ENCODE results near the gene SZT2.

SZT2 gene

DNA sequence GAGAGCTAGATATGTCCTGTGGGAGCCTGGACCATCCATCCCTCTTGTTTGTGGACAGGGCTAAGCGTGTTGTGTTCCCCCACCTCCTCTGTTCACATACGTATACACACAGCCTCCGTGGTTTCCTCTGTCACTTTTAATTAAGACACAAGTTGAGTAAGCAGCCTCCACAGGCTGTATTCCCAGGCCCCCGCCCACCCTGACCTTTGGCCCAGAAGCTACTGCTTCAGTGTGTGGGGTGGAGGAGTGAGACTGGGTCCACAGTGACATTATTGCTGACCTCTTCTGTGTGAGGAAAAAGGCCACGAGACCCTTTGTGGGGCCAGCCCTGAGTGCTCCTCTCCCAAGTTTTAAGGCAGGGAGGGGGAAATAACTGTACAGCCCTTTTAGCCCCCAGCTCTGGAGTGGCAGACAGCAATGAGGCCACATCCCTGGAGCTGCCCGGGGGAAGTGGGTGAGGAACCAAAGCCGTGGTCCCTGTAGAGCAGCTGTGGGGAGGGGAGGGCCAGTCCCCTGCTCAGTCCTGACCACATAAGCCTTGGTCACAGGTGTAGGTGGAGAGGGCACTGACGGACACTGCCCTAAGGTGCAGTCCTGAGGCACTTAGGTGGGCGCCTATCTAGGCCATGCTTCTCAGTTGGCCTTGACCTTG is 26.3 kb upstream of the SZT2 start:
- H3K27ac ChIP-seq: no peak overlapping the region
- TF ChIP-seq, protein P1, sequence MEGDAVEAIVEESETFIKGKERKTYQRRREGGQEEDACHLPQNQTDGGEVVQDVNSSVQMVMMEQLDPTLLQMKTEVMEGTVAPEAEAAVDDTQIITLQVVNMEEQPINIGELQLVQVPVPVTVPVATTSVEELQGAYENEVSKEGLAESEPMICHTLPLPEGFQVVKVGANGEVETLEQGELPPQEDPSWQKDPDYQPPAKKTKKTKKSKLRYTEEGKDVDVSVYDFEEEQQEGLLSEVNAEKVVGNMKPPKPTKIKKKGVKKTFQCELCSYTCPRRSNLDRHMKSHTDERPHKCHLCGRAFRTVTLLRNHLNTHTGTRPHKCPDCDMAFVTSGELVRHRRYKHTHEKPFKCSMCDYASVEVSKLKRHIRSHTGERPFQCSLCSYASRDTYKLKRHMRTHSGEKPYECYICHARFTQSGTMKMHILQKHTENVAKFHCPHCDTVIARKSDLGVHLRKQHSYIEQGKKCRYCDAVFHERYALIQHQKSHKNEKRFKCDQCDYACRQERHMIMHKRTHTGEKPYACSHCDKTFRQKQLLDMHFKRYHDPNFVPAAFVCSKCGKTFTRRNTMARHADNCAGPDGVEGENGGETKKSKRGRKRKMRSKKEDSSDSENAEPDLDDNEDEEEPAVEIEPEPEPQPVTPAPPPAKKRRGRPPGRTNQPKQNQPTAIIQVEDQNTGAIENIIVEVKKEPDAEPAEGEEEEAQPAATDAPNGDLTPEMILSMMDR (conservative IDR thresholded peaks at IDR 0.05): no peak

DNA sequence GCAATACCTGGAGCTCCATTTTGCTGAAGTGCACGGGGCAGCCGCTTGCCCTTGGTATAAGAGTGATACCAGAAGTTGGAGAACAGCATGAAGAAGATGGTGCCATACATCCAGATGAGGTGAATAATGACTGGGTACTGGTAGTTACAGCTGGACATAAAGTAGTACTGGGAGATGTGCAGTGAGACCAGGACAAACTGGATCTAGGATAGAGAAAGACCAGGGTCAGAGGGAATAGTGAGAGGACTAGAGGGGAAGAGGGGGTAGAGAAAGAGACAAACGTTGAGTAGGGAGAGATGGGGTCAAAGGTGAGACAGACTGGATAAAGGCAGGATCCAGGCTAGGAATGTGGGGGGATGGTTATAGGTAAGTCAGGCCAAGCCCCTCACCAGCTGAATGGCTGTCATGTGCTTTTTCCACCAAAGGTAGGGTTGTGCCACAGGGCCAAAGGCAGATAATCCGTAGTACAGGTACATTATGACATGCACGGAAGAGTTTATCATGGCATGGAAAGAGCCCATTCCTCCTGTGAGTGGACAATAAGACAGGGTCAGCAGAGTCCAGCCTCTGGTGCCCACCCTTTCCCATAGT is 25.7 kb upstream of the SZT2 start:
- H3K27ac ChIP-seq: 0 out of 2 replicates have a peak overlapping the region, but pooled peaks have one; percentile 5
- TF ChIP-seq, protein P1 (conservative IDR thresholded peaks at IDR 0.05): no peak

DNA sequence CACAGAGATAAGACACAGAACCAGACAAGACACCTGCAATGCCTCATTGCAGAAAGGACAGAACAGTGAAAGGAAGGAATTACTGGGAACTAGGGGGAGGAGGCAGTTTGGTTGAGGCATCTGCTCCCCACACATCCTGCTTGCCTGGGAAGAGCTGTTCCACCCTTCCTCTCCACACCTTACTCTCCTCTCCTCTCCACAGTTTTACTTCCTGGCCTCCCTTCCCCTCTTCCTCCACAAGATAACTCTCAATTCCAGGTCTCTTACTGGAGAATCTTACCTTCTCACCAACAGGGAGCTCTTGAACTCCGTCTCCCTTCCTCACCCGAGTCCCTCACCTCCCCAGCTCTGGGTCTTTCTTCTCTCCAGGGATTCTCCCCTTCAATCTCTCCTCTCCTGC is 24.0 kb upstream of the SZT2 start:
- H3K27ac ChIP-seq: peak overlapping the region; percentile 91
- TF ChIP-seq, protein P1 (conservative IDR thresholded peaks at IDR 0.05): no peak

DNA sequence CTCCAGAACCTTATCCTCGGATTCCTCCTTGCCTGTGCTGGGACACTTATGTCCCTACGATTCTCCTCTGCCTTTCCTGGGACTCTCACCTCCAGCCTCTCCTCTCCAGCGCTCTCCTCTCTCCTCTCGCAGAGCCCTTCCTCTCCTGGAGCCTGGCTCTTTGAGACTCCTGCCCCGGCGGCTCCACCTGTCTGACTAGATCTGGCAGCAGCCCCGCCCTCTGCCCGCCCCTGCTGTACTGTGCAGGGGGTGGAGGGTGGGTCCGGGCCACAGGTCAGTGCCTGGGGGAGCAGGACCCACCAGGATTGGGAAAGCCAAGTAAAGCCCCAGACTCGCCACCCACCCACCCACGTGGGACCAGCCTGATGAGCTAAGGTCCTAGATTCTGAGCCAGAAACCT is 23.5 kb upstream of the SZT2 start:
- H3K27ac ChIP-seq: peak overlapping the region; percentile 91
- TF ChIP-seq, protein P1 (conservative IDR thresholded peaks at IDR 0.05): no peak

DNA sequence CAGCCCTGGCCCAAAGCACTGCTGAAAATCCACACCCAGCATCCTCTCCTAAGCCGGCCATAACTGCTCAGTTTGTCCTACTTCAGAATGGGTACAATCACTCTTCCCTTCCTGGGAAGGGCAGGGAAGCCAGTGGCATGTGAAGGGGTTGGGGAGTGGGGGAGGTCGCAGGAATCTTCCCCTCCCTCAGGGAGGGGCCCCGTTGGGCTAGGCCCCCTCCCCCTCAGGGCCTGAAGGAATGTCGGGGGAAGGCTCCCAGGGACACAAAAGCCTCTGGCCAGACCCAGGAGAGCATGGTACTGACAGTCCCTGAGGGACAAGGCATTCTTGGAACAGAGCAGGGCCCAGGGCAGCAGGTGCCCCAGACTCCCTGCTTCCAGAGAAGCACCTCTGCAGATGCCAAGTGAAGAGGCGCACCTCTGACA is 23.1 kb upstream of the SZT2 start:
- TF ChIP-seq, protein P1 (conservative IDR thresholded peaks at IDR 0.05): no peak
- peak overlapping the region; percentile 91 for H3K27ac ChIP-seq

DNA sequence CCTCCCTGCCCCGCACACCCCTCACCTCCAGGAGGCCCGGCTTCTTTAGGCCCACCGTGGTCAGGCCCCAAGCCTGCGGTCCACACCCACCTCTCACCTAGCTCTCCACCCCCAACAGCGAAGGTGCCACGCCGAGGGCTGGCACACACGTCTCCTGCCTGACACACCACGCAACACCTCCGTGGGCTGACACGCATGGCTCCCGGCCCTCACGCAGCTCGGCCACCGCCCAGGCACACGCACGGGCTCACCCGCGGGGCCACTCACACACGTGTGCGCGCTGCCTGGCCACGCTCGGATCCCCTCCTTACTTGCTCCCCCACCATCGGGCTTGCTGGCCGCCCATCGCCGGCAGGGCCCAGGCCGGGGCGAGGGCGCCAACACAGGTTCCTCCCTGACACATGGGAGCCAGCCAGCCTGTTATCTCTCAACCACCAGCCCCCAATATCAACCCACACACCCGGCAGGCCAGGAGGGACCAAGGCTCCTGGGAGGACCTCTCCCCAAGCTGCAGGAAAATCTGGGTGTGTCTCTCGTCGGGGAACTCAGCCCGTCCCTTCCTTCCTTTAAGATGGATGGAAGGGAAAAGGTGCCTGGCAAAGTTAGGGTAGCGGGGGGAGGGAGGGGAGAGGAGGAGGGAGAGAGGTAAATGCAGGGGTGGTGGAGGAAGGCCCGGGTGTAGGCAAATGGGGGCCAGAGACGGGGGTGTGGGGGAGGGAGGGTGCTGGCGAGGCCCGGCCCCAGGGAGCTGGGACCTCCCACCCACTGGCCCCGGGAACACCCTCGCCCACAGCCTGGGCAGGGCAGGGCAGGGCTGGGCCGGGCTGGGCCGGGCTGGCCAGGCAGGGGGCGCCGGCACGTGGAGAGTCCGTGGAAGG is 22.4 kb upstream of the SZT2 start:
- TF ChIP-seq, protein P1 (conservative IDR thresholded peaks at IDR 0.05): no peak
- peak overlapping the region; percentile 91 for H3K27ac ChIP-seq

Data from VCaP (cell line).